ENCODE results near the gene TXN2.
"Not testable (repeated sequence)": the region's sequence is repeated elsewhere in the genome, so short reads cannot be mapped to it uniquely, and the experiment has no call there.

TXN2 gene

GRCh38 chr22:36425977-36426523, 55.4 kb downstream of the TXN2 start:
- DNase-seq: peak; percentile 20 to 41

DNA sequence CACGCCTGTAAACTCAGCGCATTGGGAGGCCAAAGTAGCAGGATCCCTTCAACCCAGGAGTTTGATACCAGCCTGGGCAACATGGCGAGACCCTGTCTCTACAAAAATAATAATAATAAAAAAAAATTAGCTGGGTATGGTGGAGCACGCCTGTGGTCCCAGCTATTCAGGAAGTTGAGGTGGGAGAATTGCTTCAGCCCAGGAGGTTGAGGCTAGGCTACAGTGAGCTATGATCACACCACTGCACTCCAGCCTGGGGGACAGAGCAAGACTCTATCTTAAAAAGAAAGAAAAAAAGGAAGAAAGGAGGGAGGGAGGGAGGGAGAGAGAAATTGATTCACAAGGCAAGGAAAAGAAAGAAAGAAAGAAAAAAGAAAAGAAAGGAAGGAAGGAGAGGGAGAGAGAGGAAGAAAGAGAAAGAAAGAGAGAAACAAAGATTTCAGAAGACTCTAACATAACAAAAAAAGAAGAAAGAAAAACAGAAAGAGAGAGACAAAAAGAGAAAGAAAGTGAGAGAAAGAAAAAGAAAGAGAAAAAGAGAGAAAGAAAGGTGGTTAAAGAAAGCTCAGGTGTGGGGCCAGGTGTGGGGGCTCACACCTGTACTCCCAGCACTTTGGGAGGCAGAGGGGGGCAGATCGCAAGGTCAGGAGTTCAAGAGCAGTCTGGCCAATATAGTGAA, 56.4 kb downstream of the TXN2 start:
- DNase-seq: peak in 1 of 2 experiments; percentile 35

DNA sequence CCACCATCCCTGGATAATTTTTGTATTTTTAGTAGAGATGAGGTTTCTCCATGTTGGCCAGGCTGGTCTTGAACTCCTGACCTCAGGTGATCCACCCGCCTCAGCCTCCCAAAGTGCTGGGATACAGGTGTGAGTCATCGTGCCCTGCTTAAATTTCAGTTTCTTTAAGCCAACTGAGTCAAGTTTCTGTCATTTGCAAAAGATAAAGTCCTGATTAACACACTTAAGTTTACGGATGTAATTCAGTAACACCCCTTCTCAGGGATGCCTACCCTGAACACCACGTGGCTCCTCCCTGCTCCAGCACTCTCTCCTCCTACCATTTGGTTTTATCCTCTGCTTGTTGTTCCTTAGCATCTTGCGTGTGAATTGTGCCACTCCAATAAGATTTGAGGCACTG, 57.0 kb downstream of the TXN2 start:
- DNase-seq: not testable (repeated sequence)

DNA sequence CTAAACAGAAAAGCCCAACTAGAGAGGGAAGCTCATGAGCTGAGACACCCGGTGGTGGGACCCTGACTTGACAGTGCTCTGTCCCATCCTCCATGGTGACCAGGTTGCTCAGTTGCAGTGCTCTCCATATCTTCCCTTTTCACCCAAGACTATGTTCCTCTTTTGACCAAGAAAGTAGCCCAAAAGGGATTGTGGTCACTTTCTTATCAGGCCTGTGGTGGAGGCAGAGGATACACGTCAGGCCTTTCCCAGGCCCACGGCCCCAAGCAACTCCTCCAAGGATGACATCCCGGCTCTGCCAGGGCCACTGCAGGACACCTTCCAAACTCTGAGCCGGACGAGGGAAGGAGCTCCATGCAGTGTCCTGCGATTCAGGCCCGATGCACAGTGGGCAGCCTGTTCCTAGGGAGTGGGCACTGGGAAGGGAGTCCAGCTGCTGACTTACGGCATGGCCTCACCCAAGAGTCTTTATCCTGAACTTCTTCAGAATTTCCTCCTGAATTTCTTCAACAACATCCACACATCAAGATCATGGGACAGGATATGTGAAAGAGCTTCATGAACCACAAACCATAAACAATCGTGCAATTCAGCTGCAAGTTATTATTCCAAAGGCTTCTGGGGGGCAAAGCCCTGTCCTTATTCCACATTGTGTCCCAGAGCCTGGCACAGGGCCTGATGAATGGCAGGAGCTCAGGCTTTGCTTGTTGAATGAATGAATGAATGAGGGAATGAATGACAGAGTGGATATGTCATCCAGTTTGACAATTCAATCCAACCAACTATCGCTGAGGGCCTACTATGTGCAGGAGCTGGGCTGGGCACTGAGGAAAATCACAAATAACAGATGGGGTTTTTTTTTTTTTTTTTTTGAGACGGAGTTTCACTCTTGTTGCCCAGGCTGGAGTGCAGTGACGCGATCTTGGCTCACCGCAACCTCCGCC, 57.7 kb downstream of the TXN2 start:
- DNase-seq: peak; percentile 59 to 74

DNA sequence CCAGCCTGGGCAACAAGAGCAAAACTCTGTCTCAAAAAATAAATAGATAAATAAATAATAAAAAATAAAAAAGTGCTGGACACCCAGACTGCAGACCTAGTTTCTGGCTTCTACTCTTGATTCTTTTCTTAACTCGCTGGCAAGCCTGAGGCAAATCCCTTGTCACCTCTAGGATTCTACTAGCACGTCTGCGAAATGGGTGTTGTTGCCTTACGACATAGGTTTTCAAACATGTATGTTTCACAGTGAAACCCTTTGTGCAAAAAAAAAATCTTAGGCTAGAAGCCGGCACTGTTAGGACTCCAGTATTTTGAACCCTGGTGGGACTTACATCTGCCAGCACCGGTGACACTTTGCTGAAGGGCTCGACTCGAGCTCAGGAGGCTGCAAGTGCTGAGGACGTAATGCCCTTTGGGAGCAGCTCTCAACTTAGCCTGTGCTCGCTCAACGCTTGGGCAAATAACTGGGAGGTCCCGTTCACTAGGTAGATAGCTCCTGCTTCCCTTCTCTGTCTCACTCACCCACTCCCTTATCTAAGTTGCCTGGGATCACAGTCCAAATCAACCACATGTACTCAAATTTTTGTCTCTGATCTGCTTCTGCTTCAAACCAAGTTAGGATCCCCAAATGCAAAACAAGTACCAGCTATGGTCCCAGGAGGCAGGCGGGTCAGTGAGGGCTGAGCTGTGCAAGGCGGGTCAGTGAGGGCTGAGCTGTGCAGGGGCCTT, 59.0 kb downstream of the TXN2 start:
- DNase-seq: no peak

DNA sequence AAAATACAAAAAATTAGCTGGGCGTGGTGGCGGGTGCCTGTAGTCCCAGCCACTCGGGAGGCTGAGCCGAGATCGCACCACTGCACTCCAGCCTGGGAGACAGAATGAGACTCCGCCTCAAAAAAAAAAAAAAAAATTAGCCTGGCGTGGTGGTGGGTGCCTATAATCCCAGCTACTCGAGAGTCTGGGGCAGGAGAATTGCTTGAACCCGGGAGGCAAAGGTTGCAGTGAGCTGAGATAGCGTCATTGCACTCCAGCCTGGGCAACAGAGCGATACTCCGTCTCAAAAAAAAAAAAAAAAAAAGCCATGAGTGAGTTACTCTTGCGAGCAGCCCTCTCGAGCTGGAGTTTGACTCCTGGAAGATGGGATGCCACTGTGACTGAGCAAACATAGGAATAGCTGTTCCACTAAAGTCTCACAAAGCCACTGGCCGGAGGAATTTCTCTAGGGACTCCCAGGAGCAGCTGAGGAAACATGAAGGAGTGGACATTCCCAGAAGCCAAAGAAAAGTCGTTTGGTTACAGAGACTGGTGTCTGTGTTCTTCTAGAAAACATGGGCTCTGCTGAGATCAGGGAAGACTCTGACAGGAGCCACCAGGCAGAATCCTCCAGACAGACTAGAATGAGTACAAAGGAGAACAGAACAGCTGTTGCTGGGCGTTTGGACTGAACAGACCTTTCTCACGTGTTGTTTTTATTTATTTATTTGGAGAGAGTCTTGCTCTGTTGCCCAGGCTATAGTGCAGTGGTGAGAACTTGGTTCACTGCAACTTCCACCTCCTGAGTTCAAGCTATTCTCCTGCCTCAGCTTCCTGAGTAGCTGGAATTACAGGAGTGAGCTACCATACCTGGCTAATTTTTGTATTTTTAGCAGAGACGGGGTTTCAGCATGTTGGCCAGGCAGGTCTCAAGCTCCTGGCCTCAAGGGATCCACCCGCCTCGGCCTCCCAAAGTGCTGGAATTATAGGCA, 61.2 kb downstream of the TXN2 start:
- no peak for DNase-seq

DNA sequence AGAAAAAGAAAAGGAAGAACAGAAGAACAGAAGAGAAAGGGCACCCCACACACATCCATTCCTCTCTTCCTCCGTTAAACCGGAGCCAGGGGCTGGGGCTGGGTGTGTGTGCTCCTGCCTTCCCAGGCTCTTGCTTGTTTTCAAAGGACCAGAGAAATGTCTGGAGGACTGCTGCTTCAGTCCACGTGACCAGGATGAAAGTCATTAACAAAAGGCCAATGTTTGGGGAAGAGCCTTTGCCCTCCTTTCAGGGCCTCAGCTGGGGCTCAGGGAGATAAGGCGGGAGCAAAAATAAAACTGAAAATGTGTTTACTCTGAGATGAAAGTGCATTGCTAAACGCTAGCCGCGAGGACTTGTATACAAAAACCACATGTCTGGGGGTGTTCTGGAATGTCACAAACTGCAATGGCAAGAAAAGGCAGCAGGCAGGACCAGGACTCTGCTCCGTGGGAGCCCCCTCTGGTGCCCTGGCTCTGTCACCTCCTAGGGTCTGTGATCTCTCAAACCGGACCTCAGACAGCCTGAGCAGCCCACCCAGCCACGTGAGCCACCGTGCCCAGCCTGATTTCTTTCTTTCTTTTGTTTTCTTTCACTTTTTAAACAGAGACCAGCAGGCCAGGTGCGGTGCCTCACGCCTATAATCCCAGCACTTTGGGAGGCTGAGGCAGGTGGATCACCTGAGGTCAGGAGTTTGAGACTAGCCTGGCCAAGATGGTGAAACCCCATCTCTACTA, 62.1 kb downstream of the TXN2 start:
- DNase-seq: no peak

DNA sequence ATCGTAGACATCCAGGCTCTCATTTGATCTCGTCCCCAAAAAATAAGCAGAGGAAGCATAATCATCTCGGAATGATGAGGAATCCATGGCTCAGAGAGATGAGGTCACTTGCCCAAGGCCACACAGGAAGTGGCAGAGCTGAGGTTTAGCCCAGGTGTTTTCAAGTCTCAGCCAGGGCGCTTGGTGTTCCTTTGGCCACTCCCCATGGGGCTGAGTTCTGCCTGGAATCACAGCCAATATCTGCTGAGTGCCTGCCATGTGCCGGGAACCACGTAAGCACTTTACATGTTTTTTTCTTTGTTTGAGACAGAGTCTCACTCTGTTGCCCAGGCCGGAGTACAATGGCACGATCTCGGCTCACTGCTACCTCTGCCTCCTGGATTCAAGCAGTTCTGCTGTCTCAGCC, 64.2 kb downstream of the TXN2 start:
- DNase-seq: no peak
